ENCODE measurements around the gene COPG1. TPM values are rescaled to one million over a fixed set of nuclear protein-coding genes. Genes with fewer than 3 reads are reported as not detected.

COPG1 gene
- total RNA-seq, 1 experiment from 2014 or later, result 132 TPM

DNA sequence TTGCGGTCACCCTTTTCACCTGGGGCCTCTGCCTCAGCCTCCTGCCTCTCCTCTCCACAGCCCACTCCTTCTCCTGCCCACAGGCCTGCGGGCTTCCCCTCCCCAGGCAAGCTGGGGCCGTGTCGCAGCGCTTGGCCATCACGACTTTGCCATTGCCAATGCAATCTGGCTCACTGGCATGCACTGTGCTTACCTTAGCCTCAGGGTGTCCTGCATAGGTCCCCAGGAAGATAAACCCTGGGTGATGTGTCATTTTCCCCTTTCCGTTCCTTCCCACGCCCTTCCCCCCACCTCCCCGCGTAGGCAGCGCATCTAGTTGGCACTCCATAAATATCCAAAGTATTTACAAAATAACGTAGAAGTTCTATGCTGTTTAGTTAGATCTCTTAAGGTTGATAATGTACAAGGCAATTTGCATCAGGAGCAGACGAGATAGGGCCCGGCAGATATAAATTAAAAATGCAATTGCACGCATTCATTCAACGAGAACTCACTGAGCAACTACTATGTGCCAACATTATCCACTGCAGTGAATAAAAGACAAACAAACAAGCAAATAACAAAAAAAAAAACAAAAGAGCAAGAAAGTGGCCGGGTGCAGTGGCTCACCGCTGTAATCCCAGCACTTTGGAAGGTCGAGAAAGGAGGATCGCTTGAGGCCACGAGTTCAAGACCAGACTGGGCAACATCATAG is 973 bp upstream of the COPG1 start:
- ChIA-PET CTCF (interaction anchor here (1.0 to 4.2 kb wide), 5 partner anchors 31 to 279 kb away, joined by 4 to 48 read pairs (median 5); partner anchors contain the start of genes HMCES and RAB43), POLR2A (interaction anchor here (1.0 to 2.2 kb wide), 2 partner anchors 68 to 125 kb away, joined by 3 to 12 read pairs; a partner anchor contains a TSS)
- H3K36me3 Mint-ChIP-seq, result peaks cover 21% of the 10 kb centered on the region
- no peaks in the 10 kb centered on the region for H3K27me3 Mint-ChIP-seq (ENCODE audit: low read depth)
- peak overlapping the region; percentile 79; the same call in 1 of the 2 replicates for H3K27ac Mint-ChIP-seq
- no peak for TF ChIP-seq ZNF232 (CRISPR knock-in tag; IDR thresholded peaks at IDR 0.05)
- TF ChIP-seq, protein P1, sequence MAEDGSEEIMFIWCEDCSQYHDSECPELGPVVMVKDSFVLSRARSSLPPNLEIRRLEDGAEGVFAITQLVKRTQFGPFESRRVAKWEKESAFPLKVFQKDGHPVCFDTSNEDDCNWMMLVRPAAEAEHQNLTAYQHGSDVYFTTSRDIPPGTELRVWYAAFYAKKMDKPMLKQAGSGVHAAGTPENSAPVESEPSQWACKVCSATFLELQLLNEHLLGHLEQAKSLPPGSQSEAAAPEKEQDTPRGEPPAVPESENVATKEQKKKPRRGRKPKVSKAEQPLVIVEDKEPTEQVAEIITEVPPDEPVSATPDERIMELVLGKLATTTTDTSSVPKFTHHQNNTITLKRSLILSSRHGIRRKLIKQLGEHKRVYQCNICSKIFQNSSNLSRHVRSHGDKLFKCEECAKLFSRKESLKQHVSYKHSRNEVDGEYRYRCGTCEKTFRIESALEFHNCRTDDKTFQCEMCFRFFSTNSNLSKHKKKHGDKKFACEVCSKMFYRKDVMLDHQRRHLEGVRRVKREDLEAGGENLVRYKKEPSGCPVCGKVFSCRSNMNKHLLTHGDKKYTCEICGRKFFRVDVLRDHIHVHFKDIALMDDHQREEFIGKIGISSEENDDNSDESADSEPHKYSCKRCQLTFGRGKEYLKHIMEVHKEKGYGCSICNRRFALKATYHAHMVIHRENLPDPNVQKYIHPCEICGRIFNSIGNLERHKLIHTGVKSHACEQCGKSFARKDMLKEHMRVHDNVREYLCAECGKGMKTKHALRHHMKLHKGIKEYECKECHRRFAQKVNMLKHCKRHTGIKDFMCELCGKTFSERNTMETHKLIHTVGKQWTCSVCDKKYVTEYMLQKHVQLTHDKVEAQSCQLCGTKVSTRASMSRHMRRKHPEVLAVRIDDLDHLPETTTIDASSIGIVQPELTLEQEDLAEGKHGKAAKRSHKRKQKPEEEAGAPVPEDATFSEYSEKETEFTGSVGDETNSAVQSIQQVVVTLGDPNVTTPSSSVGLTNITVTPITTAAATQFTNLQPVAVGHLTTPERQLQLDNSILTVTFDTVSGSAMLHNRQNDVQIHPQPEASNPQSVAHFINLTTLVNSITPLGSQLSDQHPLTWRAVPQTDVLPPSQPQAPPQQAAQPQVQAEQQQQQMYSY (CRISPR knock-in tag; IDR thresholded peaks at IDR 0.05), result no peak
- TF ChIP-seq, protein P2, sequence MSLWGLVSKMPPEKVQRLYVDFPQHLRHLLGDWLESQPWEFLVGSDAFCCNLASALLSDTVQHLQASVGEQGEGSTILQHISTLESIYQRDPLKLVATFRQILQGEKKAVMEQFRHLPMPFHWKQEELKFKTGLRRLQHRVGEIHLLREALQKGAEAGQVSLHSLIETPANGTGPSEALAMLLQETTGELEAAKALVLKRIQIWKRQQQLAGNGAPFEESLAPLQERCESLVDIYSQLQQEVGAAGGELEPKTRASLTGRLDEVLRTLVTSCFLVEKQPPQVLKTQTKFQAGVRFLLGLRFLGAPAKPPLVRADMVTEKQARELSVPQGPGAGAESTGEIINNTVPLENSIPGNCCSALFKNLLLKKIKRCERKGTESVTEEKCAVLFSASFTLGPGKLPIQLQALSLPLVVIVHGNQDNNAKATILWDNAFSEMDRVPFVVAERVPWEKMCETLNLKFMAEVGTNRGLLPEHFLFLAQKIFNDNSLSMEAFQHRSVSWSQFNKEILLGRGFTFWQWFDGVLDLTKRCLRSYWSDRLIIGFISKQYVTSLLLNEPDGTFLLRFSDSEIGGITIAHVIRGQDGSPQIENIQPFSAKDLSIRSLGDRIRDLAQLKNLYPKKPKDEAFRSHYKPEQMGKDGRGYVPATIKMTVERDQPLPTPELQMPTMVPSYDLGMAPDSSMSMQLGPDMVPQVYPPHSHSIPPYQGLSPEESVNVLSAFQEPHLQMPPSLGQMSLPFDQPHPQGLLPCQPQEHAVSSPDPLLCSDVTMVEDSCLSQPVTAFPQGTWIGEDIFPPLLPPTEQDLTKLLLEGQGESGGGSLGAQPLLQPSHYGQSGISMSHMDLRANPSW (CRISPR knock-in tag; conservative IDR thresholded peaks at IDR 0.05; ENCODE audit: low read depth), result no peak
- DNase-seq (ENCODE audit: low spot score), result no peak
- H3K4me1 Mint-ChIP-seq, result peaks cover 15% of the 10 kb centered on the region
- no peaks in the 10 kb centered on the region for H3K9me3 Mint-ChIP-seq
- ATAC-seq, result no peak
- H3K4me3 Mint-ChIP-seq, result peak overlapping the region; percentile 88

DNA sequence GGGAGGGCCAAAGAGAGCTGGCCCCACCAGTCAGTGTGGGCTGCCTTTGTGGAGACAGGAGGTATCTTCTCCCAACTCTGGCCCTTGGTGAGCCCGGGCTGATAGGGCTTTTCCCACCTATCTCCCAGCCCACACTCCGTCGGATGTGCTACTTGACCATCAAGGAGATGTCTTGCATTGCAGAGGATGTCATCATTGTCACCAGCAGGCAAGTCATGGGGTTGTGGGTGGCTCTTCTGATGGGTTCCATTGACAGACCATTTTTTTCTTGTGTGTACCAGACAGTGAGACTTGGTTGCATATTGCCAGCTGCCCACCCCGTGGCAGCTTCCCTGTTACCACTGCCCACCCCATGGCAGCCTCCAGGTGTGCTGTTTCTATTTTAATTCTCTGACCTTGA is 3.3 kb downstream of the COPG1 start:
- ATAC-seq (no peak), DNase-seq (ENCODE audit: low spot score) (no peak)
- Mint-ChIP-seq H3K4me1 (peaks cover 12% of the 10 kb centered on the region), H3K9me3 (no peaks in the 10 kb centered on the region), H3K27ac (no peak overlapping the region), H3K27me3 (ENCODE audit: low read depth) (no peaks in the 10 kb centered on the region), H3K36me3 (peaks cover 61% of the 10 kb centered on the region), H3K4me3 (no peak overlapping the region)
- ChIA-PET CTCF (interaction anchor here (0.6 kb wide), 1 partner anchor 99 kb away, joined by 5 read pairs; no protein-coding TSS in a partner anchor), POLR2A (no interaction called here)
- TF ChIP-seq, protein P3, sequence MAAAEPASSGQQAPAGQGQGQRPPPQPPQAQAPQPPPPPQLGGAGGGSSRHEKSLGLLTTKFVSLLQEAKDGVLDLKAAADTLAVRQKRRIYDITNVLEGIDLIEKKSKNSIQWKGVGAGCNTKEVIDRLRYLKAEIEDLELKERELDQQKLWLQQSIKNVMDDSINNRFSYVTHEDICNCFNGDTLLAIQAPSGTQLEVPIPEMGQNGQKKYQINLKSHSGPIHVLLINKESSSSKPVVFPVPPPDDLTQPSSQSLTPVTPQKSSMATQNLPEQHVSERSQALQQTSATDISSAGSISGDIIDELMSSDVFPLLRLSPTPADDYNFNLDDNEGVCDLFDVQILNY (CRISPR knock-in tag; IDR thresholded peaks at IDR 0.05), result no peak
- TF ChIP-seq, protein P4, sequence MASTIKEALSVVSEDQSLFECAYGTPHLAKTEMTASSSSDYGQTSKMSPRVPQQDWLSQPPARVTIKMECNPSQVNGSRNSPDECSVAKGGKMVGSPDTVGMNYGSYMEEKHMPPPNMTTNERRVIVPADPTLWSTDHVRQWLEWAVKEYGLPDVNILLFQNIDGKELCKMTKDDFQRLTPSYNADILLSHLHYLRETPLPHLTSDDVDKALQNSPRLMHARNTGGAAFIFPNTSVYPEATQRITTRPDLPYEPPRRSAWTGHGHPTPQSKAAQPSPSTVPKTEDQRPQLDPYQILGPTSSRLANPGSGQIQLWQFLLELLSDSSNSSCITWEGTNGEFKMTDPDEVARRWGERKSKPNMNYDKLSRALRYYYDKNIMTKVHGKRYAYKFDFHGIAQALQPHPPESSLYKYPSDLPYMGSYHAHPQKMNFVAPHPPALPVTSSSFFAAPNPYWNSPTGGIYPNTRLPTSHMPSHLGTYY (CRISPR knock-in tag; IDR thresholded peaks at IDR 0.05), result no peak
- TF ChIP-seq ETV6 (CRISPR knock-in tag; IDR thresholded peaks at IDR 0.05) (no peak), FOXJ3 (CRISPR knock-in tag; IDR thresholded peaks at IDR 0.05; ENCODE audit: borderline replicate concordance) (no peak), SP1 (CRISPR knock-in tag; conservative IDR thresholded peaks at IDR 0.05) (no peak), HMGA2 (CRISPR knock-in tag; IDR thresholded peaks at IDR 0.05) (no peak), ZNF219 (CRISPR knock-in tag; IDR thresholded peaks at IDR 0.05; ENCODE audit: borderline replicate concordance) (no peak)
- TF ChIP-seq, protein P5, sequence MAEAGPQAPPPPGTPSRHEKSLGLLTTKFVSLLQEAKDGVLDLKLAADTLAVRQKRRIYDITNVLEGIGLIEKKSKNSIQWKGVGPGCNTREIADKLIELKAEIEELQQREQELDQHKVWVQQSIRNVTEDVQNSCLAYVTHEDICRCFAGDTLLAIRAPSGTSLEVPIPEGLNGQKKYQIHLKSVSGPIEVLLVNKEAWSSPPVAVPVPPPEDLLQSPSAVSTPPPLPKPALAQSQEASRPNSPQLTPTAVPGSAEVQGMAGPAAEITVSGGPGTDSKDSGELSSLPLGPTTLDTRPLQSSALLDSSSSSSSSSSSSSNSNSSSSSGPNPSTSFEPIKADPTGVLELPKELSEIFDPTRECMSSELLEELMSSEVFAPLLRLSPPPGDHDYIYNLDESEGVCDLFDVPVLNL (CRISPR knock-in tag; IDR thresholded peaks at IDR 0.05; ENCODE audit: borderline replicate concordance, low read depth), result no peak
- TF ChIP-seq, protein P6, sequence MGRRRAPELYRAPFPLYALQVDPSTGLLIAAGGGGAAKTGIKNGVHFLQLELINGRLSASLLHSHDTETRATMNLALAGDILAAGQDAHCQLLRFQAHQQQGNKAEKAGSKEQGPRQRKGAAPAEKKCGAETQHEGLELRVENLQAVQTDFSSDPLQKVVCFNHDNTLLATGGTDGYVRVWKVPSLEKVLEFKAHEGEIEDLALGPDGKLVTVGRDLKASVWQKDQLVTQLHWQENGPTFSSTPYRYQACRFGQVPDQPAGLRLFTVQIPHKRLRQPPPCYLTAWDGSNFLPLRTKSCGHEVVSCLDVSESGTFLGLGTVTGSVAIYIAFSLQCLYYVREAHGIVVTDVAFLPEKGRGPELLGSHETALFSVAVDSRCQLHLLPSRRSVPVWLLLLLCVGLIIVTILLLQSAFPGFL (CRISPR knock-in tag; IDR thresholded peaks at IDR 0.05; ENCODE audit: borderline replicate concordance), result no peak
- TF ChIP-seq, protein P7, sequence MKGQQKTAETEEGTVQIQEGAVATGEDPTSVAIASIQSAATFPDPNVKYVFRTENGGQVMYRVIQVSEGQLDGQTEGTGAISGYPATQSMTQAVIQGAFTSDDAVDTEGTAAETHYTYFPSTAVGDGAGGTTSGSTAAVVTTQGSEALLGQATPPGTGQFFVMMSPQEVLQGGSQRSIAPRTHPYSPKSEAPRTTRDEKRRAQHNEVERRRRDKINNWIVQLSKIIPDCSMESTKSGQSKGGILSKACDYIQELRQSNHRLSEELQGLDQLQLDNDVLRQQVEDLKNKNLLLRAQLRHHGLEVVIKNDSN (CRISPR knock-in tag; IDR thresholded peaks at IDR 0.05), result no peak
